ENCODE data around the gene FALEC. TPM values are rescaled to one million over a fixed set of nuclear protein-coding genes. Genes with fewer than 3 reads are reported as not detected.
A peak's percentile ranks its signal among the peaks of the same experiment; 100 is the strongest.

The FALEC gene
- total and polyA plus RNA-seq, 11 donors: 0.18 to 0.96 (median 0.49) TPM; not detected in 7

DNA sequence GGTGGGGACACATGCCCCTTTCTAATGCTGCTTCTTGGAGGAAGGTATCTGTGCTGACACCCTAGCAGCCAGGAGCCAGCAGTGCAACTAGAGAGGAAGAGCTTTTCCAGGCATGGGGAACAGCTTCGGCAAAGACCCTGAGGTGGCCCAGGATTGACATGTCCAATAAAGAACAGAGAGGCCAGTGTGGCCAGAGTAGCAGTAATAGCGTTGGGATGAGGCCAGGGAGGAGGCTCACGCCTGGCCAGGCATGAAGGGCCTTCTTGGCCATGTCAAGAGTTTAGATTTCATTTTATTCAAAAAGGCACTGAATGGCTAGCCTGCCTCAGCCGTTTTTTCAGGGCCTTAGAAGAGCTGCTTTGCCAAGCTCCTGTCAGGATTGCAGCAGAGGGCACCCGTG lies 17.3 kb downstream of the FALEC start:
- intact Hi-C loops (cut with DNase I): loop anchor here in 9 of 10 donors (1.0 to 10.0 kb wide), 8 partner anchors 46 to 278 kb away; partner anchors contain the start of genes TARS2 (in 2 of the 9) and CA14 (in 1 of the 9)
- TF ChIP-seq, protein P1, sequence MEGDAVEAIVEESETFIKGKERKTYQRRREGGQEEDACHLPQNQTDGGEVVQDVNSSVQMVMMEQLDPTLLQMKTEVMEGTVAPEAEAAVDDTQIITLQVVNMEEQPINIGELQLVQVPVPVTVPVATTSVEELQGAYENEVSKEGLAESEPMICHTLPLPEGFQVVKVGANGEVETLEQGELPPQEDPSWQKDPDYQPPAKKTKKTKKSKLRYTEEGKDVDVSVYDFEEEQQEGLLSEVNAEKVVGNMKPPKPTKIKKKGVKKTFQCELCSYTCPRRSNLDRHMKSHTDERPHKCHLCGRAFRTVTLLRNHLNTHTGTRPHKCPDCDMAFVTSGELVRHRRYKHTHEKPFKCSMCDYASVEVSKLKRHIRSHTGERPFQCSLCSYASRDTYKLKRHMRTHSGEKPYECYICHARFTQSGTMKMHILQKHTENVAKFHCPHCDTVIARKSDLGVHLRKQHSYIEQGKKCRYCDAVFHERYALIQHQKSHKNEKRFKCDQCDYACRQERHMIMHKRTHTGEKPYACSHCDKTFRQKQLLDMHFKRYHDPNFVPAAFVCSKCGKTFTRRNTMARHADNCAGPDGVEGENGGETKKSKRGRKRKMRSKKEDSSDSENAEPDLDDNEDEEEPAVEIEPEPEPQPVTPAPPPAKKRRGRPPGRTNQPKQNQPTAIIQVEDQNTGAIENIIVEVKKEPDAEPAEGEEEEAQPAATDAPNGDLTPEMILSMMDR (IDR thresholded peaks at IDR 0.05): peak in 5 of 12 donors; percentile 13 to 33 (median 31)
- no peak for TF ChIP-seq POLR2A (IDR thresholded peaks at IDR 0.05)
- Histone ChIP-seq H3K27me3 (no peaks in the 10 kb centered on the region), H3K27ac (peak overlapping the region in 11 of 12 donors; percentile 37 to 86 (median 74)), H3K4me1 (peaks cover 0 to 41% (median 9%) of the 10 kb centered on the region in 12 donors), H3K36me3 (no peaks in the 10 kb centered on the region), H3K9me3 (no peaks in the 10 kb centered on the region), H3K4me3 (peak overlapping the region in 1 of 12 donors; percentile 2)
- WGBS, 4 donors: 46 to 49% (median 48%) methylated on average over 5 of the region's 5 CpGs
- ATAC-seq: no peak
- peak in 1 of 5 donors; percentile 19 for DNase-seq

DNA sequence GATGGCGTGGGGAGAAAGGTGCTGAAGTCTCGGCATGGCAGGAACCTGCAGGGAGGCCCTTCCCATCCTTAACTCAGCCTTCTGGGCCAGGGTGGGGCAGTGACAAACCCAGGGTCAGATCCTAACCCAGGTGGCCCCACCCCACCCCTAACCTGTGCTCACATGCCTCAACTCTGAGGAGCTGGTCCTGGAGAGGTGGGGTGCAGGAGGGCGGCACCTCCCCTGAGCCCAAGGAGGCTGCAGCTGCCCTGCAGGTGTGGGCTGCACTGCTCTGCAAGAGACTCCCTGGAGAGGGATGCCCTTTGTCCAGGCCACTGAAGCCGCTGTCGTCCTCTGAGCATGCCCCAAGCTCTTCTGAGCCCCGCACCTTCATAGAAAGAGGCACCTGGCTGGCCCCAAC lies 18.4 kb downstream of the FALEC start:
- no peaks in the 10 kb centered on the region for H3K36me3 ChIP-seq
- TF ChIP-seq POLR2A (IDR thresholded peaks at IDR 0.05): no peak
- TF ChIP-seq, protein P1 (IDR thresholded peaks at IDR 0.05): no peak
- WGBS, 4 donors: 92 to 98% (median 94%) methylated on average over 3 to 6 of the region's 6 CpGs
- intact Hi-C loops (cut with DNase I): loop anchor here in 7 of 10 donors (5.0 to 10.0 kb wide), 5 partner anchors 47 to 279 kb away; partner anchors contain the start of genes TARS2 (in 2 of the 7) and CA14 (in 1 of the 7)
- H3K4me1 ChIP-seq: peaks cover 0 to 48% (median 9%) of the 10 kb centered on the region in 12 donors
- ATAC-seq (no peak), DNase-seq (no peak)
- H3K27me3 ChIP-seq: no peaks in the 10 kb centered on the region
- H3K27ac ChIP-seq: peak overlapping the region in 8 of 12 donors; percentile 11 to 73 (median 47)
- H3K4me3 ChIP-seq: no peak overlapping the region
- H3K9me3 ChIP-seq: no peaks in the 10 kb centered on the region

DNA sequence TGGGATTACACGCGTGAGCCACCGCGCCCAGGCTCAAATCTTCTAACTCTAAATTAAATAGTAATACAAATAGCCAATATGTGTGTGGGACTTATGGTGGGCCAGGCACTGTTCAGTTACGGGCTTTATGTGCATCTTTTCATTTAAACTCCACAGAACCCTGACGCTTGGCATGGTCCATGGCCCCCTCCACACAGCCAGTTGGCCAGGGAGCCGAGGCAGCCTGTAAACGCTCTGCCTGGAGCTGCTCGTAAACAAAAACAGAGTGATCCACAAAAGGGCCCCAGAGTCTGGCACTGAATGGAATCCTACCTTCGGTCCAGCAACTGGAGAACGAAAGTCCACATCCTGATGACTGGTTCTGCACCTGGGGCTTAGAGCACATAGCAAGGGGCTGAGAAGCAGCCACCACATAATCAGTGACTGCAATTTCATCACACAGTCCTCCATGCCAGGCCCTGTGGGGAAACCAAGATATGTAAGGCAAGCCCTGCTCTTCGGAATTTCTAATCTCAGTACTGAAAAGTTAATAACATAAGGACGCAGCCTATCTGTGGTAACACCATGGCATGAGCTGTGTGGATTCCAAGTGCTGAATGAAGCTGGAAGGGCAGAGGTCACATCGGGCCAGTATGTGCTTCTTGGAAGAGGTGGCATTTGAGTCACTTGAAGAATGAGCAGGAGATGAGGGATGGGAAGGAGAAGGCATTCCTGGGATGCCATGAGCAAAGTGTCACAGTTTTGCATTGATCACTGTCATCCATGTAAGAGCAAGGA lies 20.1 kb downstream of the FALEC start:
- no peaks in the 10 kb centered on the region for H3K36me3 ChIP-seq
- no peaks in the 10 kb centered on the region for H3K9me3 ChIP-seq
- intact Hi-C loops (cut with DNase I): loop anchor here in 3 of 10 donors (5.0 to 10.0 kb wide), 3 partner anchors 63 to 281 kb away; partner anchors contain the start of gene CA14 (in 1 of the 3)
- peak; percentile 4 to 35 (median 11) for ATAC-seq
- H3K27me3 ChIP-seq: no peaks in the 10 kb centered on the region
- no peak for DNase-seq
- 72 to 82% (median 77%) methylated on average over 14 of the region's 14 CpGs for WGBS, 4 donors
- TF ChIP-seq, protein P1 (IDR thresholded peaks at IDR 0.05): no peak
- no peak for TF ChIP-seq POLR2A (IDR thresholded peaks at IDR 0.05)
- peaks cover 0 to 44% (median 9%) of the 10 kb centered on the region in 12 donors for H3K4me1 ChIP-seq
- peak overlapping the region in 11 of 12 donors; percentile 11 to 73 (median 41) for H3K27ac ChIP-seq
- no peak overlapping the region for H3K4me3 ChIP-seq

All from heart left ventricle (tissue), 16 donors.